B cell (primary cell): Measurements from ENCODE around the gene CSMD2.

Experiments
- CTCF ChIP-seq: fragments of 200-600 bp; IDR thresholded peaks from one replicate; pipeline ENCODE4 v1.8.0; 2022; ENCODE audit warnings: antibody characterized with exemption, mild to moderate bottlenecking
- EZH2 ChIP-seq: IDR thresholded peaks from 2 replicates; pipeline ENCODE4 v1.6.1; 2012; ENCODE audit warnings: borderline replicate concordance, low read depth, mild to moderate bottlenecking, moderate library complexity, low read length; ENCODE audit not compliant: insufficient read depth, poor library complexity, severe bottlenecking

DNA sequence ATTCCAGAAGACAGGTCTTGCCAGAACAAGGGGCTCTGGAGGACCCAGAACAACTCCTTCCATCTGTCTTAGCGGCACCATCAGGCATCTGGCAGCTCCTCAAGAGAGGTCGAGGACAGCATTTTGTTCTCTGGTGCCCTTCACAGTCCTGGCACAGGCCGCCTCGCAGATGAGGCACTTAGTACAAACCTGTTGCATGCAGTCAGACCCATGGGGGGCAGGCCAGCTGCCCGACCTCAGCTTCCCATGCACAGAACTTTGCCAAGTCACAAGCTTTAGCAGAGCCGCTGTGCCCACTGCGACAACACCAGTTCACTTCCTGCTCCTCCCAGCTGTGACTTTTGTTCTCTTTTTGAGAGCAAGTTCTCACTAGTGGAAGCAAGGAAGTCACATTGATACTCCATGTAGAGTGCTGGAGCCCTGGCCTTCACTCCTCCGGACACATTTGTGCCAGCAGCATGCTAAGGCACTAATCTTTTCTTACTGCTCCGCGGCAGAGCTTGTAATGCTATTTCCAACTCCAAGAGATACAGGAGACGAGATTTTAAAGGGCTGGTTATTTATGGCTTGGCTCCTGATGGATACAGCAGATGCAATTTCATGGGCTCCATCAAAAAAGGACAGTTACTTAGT, 256.6 kb downstream of the CSMD2 start:
- no peak for TF ChIP-seq CTCF
- TF ChIP-seq EZH2 = no peak
